WTC11 (cell line): ENCODE results near the gene NLRP6. TPM values are rescaled to one million over a fixed set of nuclear protein-coding genes. Genes with fewer than 3 reads are reported as not detected.
A peak's percentile ranks its signal among the peaks of the same experiment; 100 is the strongest.

Source experiments
- ATAC-seq: fragments of 200-7000 bp; cut with Tn5 transposase; 2 replicates; pipeline ENCODE4 v1.10.0; 2021; ENCODE audit warnings: mild to moderate bottlenecking, moderate library complexity
- CTCF ChIA-PET: fragments of 300-600 bp; sonication (Branson Sonifier 250); formaldehyde crosslinking; loops from one replicate; lab custom pipeline; 2021; ENCODE audit warnings: antibody characterized with exemption; lab: Charles Lee
- POLR2A ChIA-PET: fragments of 350-600 bp; sonication (Branson Sonifier 250); formaldehyde crosslinking; loops from one replicate; lab custom pipeline; 2021; ENCODE audit warnings: antibody characterized with exemption; lab: Charles Lee
- DNase-seq: peaks from one replicate; pipeline ENCODE4 v3.0.0; 2021; ENCODE audit warnings: low spot score
- H3K27ac Mint-ChIP-seq: 2 replicates; pipeline ENCODE4 v1.8.0; 2021; ENCODE audit warnings: mixed read lengths
- H3K27me3 Mint-ChIP-seq: 2 replicates; pipeline ENCODE4 v1.8.0; 2021; ENCODE audit warnings: low read depth, mild to moderate bottlenecking, moderate library complexity, mixed read lengths
- H3K36me3 Mint-ChIP-seq: 2 replicates; pipeline ENCODE4 v1.8.0; 2021; ENCODE audit warnings: mixed read lengths
- H3K4me1 Mint-ChIP-seq: 2 replicates; pipeline ENCODE4 v1.8.0; 2022; ENCODE audit warnings: mixed read lengths
- H3K4me3 Mint-ChIP-seq: 2 replicates; pipeline ENCODE4 v1.8.0; 2021; ENCODE audit warnings: mild to moderate bottlenecking, moderate library complexity, mixed read lengths
- H3K9me3 Mint-ChIP-seq: 2 replicates; pipeline ENCODE4 v1.8.0; 2021; ENCODE audit warnings: mixed read lengths
- AR ChIP-seq: fragments of 250-450 bp; sonication (Bioruptor Pico); IDR thresholded peaks from 2 replicates; pipeline ENCODE4 v1.9.0; 2021; ENCODE audit warnings: mild to moderate bottlenecking
- CREB1 ChIP-seq: sonication (generic); formaldehyde crosslinking; IDR thresholded peaks from 2 replicates; pipeline ENCODE4 v1.8.0; 2023; ENCODE audit warnings: mild to moderate bottlenecking, missing genetic modification reagents
- E2F1 ChIP-seq: sonication (generic); formaldehyde crosslinking; IDR thresholded peaks from 2 replicates; pipeline ENCODE4 v1.8.0; 2022; ENCODE audit warnings: mild to moderate bottlenecking, missing genetic modification reagents
- EMX1 ChIP-seq: fragments of 250-450 bp; sonication (Bioruptor Pico); IDR thresholded peaks from 2 replicates; pipeline ENCODE4 v1.8.0; 2021; ENCODE audit warnings: mild to moderate bottlenecking
- FOXP4 ChIP-seq: sonication (generic); formaldehyde crosslinking; IDR thresholded peaks from 2 replicates; pipeline ENCODE4 v1.8.0; 2022; ENCODE audit warnings: mild to moderate bottlenecking, missing genetic modification reagents
- GABPB1 ChIP-seq: sonication (generic); formaldehyde crosslinking; IDR thresholded peaks from 2 replicates; pipeline ENCODE4 v1.8.1; 2023; ENCODE audit warnings: mild to moderate bottlenecking, missing genetic modification reagents
- GTF2I ChIP-seq: fragments of 250-450 bp; sonication (Bioruptor Pico); conservative IDR thresholded peaks from 2 replicates; pipeline ENCODE4 v1.4.0; 2021; ENCODE audit warnings: mild to moderate bottlenecking
- HMGA2 ChIP-seq: fragments of 250-450 bp; sonication (Bioruptor Pico); IDR thresholded peaks from 2 replicates; pipeline ENCODE4 v1.4.0; 2021; ENCODE audit warnings: mild to moderate bottlenecking, moderate library complexity
- KAT7 ChIP-seq: sonication (generic); formaldehyde crosslinking; IDR thresholded peaks from 2 replicates; pipeline ENCODE4 v1.8.1; 2023; ENCODE audit warnings: missing genetic modification reagents, mild to moderate bottlenecking, borderline replicate concordance
- NR3C1 ChIP-seq: sonication (generic); formaldehyde crosslinking; conservative IDR thresholded peaks from 2 replicates; pipeline ENCODE4 v1.8.1; 2023; ENCODE audit warnings: low read depth, mild to moderate bottlenecking, missing genetic modification reagents
- OVOL2 ChIP-seq: fragments of 250-450 bp; sonication (Bioruptor Pico); IDR thresholded peaks from 2 replicates; pipeline ENCODE4 v1.9.0; 2021; ENCODE audit warnings: mild to moderate bottlenecking, borderline replicate concordance
- PRDM15 ChIP-seq: sonication (generic); formaldehyde crosslinking; IDR thresholded peaks from 2 replicates; pipeline ENCODE4 v1.8.0; 2022; ENCODE audit warnings: missing genetic modification reagents
- PRRX2 ChIP-seq: fragments of 250-450 bp; sonication (Bioruptor Pico); IDR thresholded peaks from 2 replicates; pipeline ENCODE4 v1.8.0; 2021; ENCODE audit warnings: mild to moderate bottlenecking
- RELA ChIP-seq: sonication (generic); formaldehyde crosslinking; IDR thresholded peaks from 2 replicates; pipeline ENCODE4 v1.8.1; 2022; ENCODE audit warnings: missing genetic modification reagents, mild to moderate bottlenecking, borderline replicate concordance
- SMAD4 ChIP-seq: sonication (generic); formaldehyde crosslinking; IDR thresholded peaks from 2 replicates; pipeline ENCODE4 v1.8.0; 2022; ENCODE audit warnings: mild to moderate bottlenecking, missing genetic modification reagents
- SOX15 ChIP-seq: fragments of 250-450 bp; sonication (Bioruptor Pico); IDR thresholded peaks from 2 replicates; pipeline ENCODE4 v1.9.0; 2021; ENCODE audit warnings: mild to moderate bottlenecking
- SP1 ChIP-seq: sonication (generic); formaldehyde crosslinking; conservative IDR thresholded peaks from 2 replicates; pipeline ENCODE4 v1.8.1; 2022; ENCODE audit warnings: missing genetic modification reagents
- ZNF121 ChIP-seq: sonication (generic); formaldehyde crosslinking; IDR thresholded peaks from 2 replicates; pipeline ENCODE4 v1.8.0; 2023; ENCODE audit warnings: missing genetic modification reagents
- ZNF138 ChIP-seq: sonication (generic); formaldehyde crosslinking; conservative IDR thresholded peaks from 2 replicates; pipeline ENCODE4 v1.8.1; 2022; ENCODE audit warnings: mild to moderate bottlenecking, moderate library complexity, missing genetic modification reagents
- ZNF396 ChIP-seq: fragments of 250-450 bp; sonication (Bioruptor Pico); IDR thresholded peaks from 2 replicates; pipeline ENCODE4 v1.8.0; 2021; ENCODE audit warnings: mild to moderate bottlenecking, moderate library complexity, borderline replicate concordance
- ZNF416 ChIP-seq: fragments of 250-450 bp; sonication (Bioruptor Pico); IDR thresholded peaks from 2 replicates; pipeline ENCODE4 v1.9.0; 2021; ENCODE audit warnings: mild to moderate bottlenecking, inconsistent platforms
- ZNF532 ChIP-seq: fragments of 250-450 bp; sonication (Bioruptor Pico); IDR thresholded peaks from 2 replicates; pipeline ENCODE4 v1.9.0; 2021; ENCODE audit warnings: mild to moderate bottlenecking, borderline replicate concordance
- total RNA-seq: library from RNA; stranded (reverse); gene quantifications from 3 replicates; pipeline ENCODE4 v1.2.3, GENCODE V29; 2021

Gene NLRP6
- total RNA-seq, 1 experiment from 2014 or later, result 0.09 TPM

DNA sequence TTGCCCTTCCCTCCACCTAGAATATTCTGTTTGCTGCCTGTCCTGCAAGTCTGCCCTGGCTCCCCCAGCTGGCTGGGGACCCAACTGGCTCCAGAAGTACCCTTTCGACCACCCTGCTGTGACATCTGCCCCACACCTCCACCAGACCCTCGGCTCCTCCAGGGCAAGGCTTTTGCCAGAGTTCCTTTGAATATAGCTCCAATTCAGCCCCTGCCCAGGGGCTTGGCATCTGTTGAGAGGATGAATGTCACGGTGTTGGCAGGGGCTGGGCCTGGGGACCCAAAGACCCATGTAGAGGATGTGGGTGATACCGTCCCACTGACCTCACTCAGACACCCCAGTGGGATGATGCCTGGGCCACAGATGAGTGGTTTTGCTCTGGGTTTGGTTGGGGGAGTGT, 4.0 kb downstream of the NLRP6 start:
- DNase-seq (no peak), ATAC-seq (no peak)
- POLR2A ChIA-PET, result interaction anchor here (1.2 kb wide), 1 partner anchor 17 kb away, joined by 3 read pairs; no protein-coding TSS in a partner anchor
- Mint-ChIP-seq H3K27ac (no peak overlapping the region), H3K27me3 (peaks cover 53% of the 10 kb centered on the region), H3K9me3 (no peaks in the 10 kb centered on the region), H3K4me1 (peaks cover 40% of the 10 kb centered on the region), H3K4me3 (no peak overlapping the region), H3K36me3 (no peaks in the 10 kb centered on the region)
- CTCF ChIA-PET, result interaction anchor here (0.9 to 5.8 kb wide), 5 partner anchors 9 to 31 kb away, joined by 3 to 53 read pairs (median 3); partner anchors contain the start of gene IFITM2
- TF ChIP-seq GABPB1 (CRISPR knock-in tag) (no peak), ZNF416 (CRISPR knock-in tag) (no peak), OVOL2 (CRISPR knock-in tag) (no peak), SP1 (CRISPR knock-in tag) (no peak), EMX1 (no peak), NR3C1 (no peak), HMGA2 (CRISPR knock-in tag) (no peak), SOX15 (CRISPR knock-in tag) (no peak), AR (no peak), RELA (CRISPR knock-in tag) (no peak), SMAD4 (CRISPR knock-in tag) (no peak), ZNF121 (no peak), FOXP4 (CRISPR knock-in tag) (no peak), GTF2I (CRISPR knock-in tag) (no peak), PRRX2 (CRISPR knock-in tag) (no peak), ZNF396 (no peak), CREB1 (CRISPR knock-in tag) (no peak), ZNF138 (CRISPR knock-in tag) (no peak)

DNA sequence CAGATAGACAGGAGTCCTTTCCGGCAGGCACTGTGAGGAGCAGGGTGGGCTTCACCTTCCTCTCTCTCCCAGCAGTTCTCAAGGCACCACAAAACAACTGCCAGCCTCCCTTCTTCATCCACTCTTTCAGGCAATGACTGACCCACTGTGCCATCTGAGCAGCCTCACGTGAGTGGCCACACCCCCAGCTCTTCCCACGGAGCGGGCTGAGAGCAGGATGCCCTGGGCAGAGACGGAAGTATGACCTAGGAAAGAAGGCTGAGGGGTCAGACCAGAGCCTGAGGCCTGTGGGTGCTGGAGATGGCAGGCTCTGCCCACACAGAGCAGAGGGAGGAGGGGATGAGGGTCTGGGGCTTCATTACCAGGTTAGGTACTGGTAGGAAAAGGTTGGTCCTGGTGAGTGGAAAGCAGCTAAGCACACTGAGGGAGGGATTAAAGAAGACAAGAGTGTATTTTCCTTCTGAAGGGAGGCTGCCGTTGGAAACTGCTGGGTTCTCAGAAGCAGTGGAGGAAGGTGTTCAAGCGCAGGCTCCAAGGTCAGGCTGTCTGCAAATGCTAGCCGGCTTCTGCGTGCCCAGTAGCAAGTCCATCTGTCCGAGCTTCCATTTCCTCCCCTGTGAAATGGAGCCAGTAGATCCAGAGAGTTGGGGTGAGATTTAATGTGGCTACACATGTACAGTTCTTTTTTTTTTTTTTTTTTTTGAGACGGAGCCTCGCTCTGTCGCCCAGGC, 4.6 kb downstream of the NLRP6 start:
- no peaks in the 10 kb centered on the region for H3K9me3 Mint-ChIP-seq
- DNase-seq (no peak), ATAC-seq (no peak)
- peaks cover 57% of the 10 kb centered on the region for H3K27me3 Mint-ChIP-seq
- ChIA-PET POLR2A (interaction anchor here (1.2 kb wide), 2 partner anchors 11 to 16 kb away, joined by 3 to 4 read pairs; no protein-coding TSS in a partner anchor), CTCF (interaction anchor here (0.5 to 5.8 kb wide), 5 partner anchors 14 to 708 kb away, joined by 3 to 53 read pairs (median 4); partner anchors contain the start of gene IFITM2)
- no peak overlapping the region for H3K4me3 Mint-ChIP-seq
- H3K36me3 Mint-ChIP-seq, result no peaks in the 10 kb centered on the region
- peaks cover 38% of the 10 kb centered on the region for H3K4me1 Mint-ChIP-seq
- H3K27ac Mint-ChIP-seq, result peak overlapping the region; percentile 11; the same call in 1 of the 2 replicates
- TF ChIP-seq ZNF532, result no peak
- no peak for TF ChIP-seq E2F1 (CRISPR knock-in tag)
- TF ChIP-seq KAT7 (CRISPR knock-in tag), result no peak
- TF ChIP-seq PRDM15 (CRISPR knock-in tag), result no peak
